ENCODE measurements around the gene ALDH5A1. TPM values are rescaled to one million over a fixed set of nuclear protein-coding genes. Genes with fewer than 3 reads are reported as not detected.

ALDH5A1 gene
- total and polyA plus RNA-seq, 10 of the 15 experiments (the other 5 are each of a cell fraction or from before 2014, with no cell fraction given): 2.6 to 13.8 (median 9.3) TPM

DNA sequence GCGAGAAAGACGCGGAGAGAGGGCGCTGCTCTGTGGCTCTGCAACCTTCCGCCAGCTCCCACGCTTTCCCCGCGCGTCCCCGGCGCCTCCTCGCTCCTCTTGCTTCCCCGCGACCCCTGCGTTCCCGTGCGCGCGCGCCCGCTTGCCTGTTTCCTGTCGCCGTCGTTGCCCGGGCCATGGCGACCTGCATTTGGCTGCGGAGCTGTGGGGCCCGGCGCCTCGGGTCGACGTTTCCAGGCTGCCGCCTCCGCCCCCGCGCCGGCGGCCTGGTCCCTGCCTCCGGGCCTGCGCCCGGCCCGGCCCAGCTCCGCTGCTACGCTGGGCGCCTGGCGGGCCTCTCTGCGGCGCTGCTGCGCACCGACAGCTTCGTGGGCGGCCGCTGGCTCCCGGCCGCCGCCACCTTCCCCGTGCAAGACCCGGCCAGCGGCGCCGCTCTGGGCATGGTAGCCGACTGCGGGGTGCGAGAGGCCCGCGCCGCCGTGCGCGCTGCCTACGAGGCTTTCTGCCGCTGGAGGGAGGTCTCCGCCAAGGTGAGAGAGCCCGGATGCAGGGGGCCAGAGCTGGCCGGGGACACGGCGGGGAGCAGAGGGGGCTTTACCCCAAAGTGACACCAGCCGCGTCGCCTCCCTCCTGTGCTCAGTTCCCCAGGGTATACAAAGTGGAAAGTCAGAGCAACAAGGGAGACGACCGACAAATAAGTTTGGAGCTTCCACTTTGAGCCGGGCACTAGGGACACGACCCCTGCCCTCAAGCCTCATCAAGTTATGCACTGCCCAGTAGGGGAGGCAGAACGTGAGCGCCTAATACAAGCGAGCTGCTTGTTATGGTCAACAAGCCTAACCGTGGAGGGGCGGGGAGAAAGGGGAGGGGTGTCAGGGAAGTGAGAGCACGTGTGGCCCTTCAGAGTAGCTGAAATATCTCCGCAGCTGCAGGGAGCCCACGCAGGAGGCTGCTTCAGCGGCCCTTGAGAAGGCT lies at the start of gene ALDH5A1 (continued):
- TF ChIP-seq, protein P1, sequence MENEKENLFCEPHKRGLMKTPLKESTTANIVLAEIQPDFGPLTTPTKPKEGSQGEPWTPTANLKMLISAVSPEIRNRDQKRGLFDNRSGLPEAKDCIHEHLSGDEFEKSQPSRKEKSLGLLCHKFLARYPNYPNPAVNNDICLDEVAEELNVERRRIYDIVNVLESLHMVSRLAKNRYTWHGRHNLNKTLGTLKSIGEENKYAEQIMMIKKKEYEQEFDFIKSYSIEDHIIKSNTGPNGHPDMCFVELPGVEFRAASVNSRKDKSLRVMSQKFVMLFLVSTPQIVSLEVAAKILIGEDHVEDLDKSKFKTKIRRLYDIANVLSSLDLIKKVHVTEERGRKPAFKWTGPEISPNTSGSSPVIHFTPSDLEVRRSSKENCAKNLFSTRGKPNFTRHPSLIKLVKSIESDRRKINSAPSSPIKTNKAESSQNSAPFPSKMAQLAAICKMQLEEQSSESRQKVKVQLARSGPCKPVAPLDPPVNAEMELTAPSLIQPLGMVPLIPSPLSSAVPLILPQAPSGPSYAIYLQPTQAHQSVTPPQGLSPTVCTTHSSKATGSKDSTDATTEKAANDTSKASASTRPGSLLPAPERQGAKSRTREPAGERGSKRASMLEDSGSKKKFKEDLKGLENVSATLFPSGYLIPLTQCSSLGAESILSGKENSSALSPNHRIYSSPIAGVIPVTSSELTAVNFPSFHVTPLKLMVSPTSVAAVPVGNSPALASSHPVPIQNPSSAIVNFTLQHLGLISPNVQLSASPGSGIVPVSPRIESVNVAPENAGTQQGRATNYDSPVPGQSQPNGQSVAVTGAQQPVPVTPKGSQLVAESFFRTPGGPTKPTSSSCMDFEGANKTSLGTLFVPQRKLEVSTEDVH (IDR thresholded peaks at IDR 0.05; ENCODE audit: low read depth, partially characterized antibody): no peak
- TF ChIP-seq ZNF274 (IDR thresholded peaks at IDR 0.05; ENCODE audit: insufficient read depth, insufficient read length) (no peak), POLR2AphosphoS2 (IDR thresholded peaks at IDR 0.05; ENCODE audit: low read depth, low read length) (no peak), FOXM1 (IDR thresholded peaks at IDR 0.05; ENCODE audit: low read depth, low read length) (no peak), NFIC (IDR thresholded peaks at IDR 0.05; ENCODE audit: low read depth, low read length) (no peak), POLR2A (IDR thresholded peaks at IDR 0.05; ENCODE audit: low read depth, low read length) (peak; percentile 71), NFXL1 (IDR thresholded peaks at IDR 0.05; ENCODE audit: borderline replicate concordance) (no peak), SRF (IDR thresholded peaks at IDR 0.05; ENCODE audit: low read depth in 2 of 2, low read length in 2 of 2) (no peak)
- TF ChIP-seq, protein P2, sequence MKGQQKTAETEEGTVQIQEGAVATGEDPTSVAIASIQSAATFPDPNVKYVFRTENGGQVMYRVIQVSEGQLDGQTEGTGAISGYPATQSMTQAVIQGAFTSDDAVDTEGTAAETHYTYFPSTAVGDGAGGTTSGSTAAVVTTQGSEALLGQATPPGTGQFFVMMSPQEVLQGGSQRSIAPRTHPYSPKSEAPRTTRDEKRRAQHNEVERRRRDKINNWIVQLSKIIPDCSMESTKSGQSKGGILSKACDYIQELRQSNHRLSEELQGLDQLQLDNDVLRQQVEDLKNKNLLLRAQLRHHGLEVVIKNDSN (IDR thresholded peaks at IDR 0.05; ENCODE audit: borderline replicate concordance, extremely low read length, insufficient read depth, low read depth, low read length): peak; percentile 24
- TF ChIP-seq, protein P3, sequence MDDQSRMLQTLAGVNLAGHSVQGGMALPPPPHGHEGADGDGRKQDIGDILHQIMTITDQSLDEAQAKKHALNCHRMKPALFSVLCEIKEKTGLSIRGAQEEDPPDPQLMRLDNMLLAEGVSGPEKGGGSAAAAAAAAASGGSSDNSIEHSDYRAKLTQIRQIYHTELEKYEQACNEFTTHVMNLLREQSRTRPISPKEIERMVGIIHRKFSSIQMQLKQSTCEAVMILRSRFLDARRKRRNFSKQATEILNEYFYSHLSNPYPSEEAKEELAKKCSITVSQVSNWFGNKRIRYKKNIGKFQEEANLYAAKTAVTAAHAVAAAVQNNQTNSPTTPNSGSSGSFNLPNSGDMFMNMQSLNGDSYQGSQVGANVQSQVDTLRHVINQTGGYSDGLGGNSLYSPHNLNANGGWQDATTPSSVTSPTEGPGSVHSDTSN (IDR thresholded peaks at IDR 0.05; ENCODE audit: insufficient replicate concordance, low read depth, low read length): no peak
- TF ChIP-seq, protein P4, sequence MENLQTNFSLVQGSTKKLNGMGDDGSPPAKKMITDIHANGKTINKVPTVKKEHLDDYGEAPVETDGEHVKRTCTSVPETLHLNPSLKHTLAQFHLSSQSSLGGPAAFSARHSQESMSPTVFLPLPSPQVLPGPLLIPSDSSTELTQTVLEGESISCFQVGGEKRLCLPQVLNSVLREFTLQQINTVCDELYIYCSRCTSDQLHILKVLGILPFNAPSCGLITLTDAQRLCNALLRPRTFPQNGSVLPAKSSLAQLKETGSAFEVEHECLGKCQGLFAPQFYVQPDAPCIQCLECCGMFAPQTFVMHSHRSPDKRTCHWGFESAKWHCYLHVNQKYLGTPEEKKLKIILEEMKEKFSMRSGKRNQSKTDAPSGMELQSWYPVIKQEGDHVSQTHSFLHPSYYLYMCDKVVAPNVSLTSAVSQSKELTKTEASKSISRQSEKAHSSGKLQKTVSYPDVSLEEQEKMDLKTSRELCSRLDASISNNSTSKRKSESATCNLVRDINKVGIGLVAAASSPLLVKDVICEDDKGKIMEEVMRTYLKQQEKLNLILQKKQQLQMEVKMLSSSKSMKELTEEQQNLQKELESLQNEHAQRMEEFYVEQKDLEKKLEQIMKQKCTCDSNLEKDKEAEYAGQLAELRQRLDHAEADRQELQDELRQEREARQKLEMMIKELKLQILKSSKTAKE (IDR thresholded peaks at IDR 0.05; ENCODE audit: low read depth, poor library complexity, severe bottlenecking): no peak
